CD4-positive, alpha-beta T cell treated with Interleukin-2 at 100 ng/mL for 4 hours (primary cell): ENCODE measurements around the gene COL2A1.

Source experiments
- DNase-seq: peaks from one replicate; pipeline ENCODE4 v3.0.0-alpha.2; 2020; ENCODE audit warnings: low spot score

The COL2A1 gene

GRCh38 chr12:48004053-48004941, at the start of gene COL2A1:
Gene COL2A1, minus strand, starts transcription at chr12:48004476. Its CDS starts 155 bp downstream, at chr12:48004321.
- DNase-seq: no peak

- DNase-seq: no peak
Observed at GRCh38 chr12:48053883-48054282, 49.6 kb upstream of the COL2A1 start.

- no peak for DNase-seq
Observed at GRCh38 chr12:48053122-48053521, 48.8 kb upstream of the COL2A1 start.

- no peak for DNase-seq
Observed at GRCh38 chr12:48051681-48052080, 47.4 kb upstream of the COL2A1 start.

- no peak for DNase-seq
Observed at GRCh38 chr12:48050174-48050573, 45.9 kb upstream of the COL2A1 start.

GRCh38 chr12:48045965-48046518, 41.8 kb upstream of the COL2A1 start:
- no peak for DNase-seq

- no peak for DNase-seq
Observed at GRCh38 chr12:48045061-48045846, 41.0 kb upstream of the COL2A1 start.

- no peak for DNase-seq
Observed at GRCh38 chr12:48044396-48044795, 40.1 kb upstream of the COL2A1 start.

GRCh38 chr12:48043771-48044170, 39.5 kb upstream of the COL2A1 start:
- no peak for DNase-seq

GRCh38 chr12:48041591-48042423, 37.5 kb upstream of the COL2A1 start:
- DNase-seq: no peak

GRCh38 chr12:48040354-48040753, 36.1 kb upstream of the COL2A1 start:
- DNase-seq: no peak

- no peak for DNase-seq
Observed at GRCh38 chr12:48039151-48039550, 34.9 kb upstream of the COL2A1 start.

GRCh38 chr12:48038085-48038484, 33.8 kb upstream of the COL2A1 start:
- DNase-seq: no peak

- no peak for DNase-seq
Observed at GRCh38 chr12:48037267-48037915, 33.1 kb upstream of the COL2A1 start.

GRCh38 chr12:48036818-48037217, 32.5 kb upstream of the COL2A1 start:
- no peak for DNase-seq

GRCh38 chr12:48034835-48035805, 30.8 kb upstream of the COL2A1 start:
- DNase-seq: no peak

- no peak for DNase-seq
Observed at GRCh38 chr12:48033451-48033850, 29.2 kb upstream of the COL2A1 start.

- no peak for DNase-seq
Observed at GRCh38 chr12:48032597-48032996, 28.3 kb upstream of the COL2A1 start.

GRCh38 chr12:48031135-48031960, 27.1 kb upstream of the COL2A1 start:
- no peak for DNase-seq
